Kidney (tissue), 14 donors: ENCODE data around the gene TIPRL. TPM values are rescaled to one million over a fixed set of nuclear protein-coding genes. Genes with fewer than 3 reads are reported as not detected.
A peak's percentile ranks its signal among the peaks of the same experiment; 100 is the strongest.

ENCODE experiments used
- DNase-seq, 5 donors: peaks; one replicate each; pipeline ENCODE4 v3.0.0-alpha.2; 2013 to 2020
- FAIRE-seq: peaks from 2 replicates; lab custom pipeline; 2012; peaks lifted over from hg19 to GRCh38; lab: Jason Lieb, UNC
- H3K27ac ChIP-seq, 2 donors: one replicate each; pipeline ENCODE4 v1.7.0; 2013; ENCODE audit warnings: low read depth in 2 of 2, low read length in 2 of 2, inconsistent platforms in 1 of 2
- H3K27me3 ChIP-seq: one replicate; pipeline ENCODE4 v1.7.1; 2013; ENCODE audit warnings: low read length, inconsistent platforms; ENCODE audit not compliant: control insufficient read depth, insufficient read depth
- H3K36me3 ChIP-seq, 3 donors: one replicate each; pipeline versions ENCODE4 v1.7.0 to v1.7.1; 2013; ENCODE audit warnings: low read length in 3 of 3, control low read depth in 1 of 3, inconsistent platforms in 1 of 3; ENCODE audit not compliant: insufficient read depth in 3 of 3, control insufficient read depth in 2 of 3
- H3K4me1 ChIP-seq, 3 donors: one replicate each; pipeline versions ENCODE4 v1.7.0 to v1.7.1; 2013; ENCODE audit warnings: low read length in 3 of 3, inconsistent platforms in 1 of 3, low read depth in 1 of 3; ENCODE audit not compliant: control insufficient read depth in 2 of 3, insufficient read depth in 2 of 3
- H3K4me3 ChIP-seq, 3 donors: one replicate each; pipeline versions ENCODE4 v1.7.0 to v1.8.1; 2013; ENCODE audit warnings: low read length in 3 of 3, control low read depth in 1 of 3, inconsistent platforms in 1 of 3
- H3K9ac ChIP-seq, 3 donors: one replicate each; pipeline versions ENCODE4 v1.7.0 to v1.7.1; 2013; ENCODE audit warnings: low read length in 3 of 3, control low read depth in 1 of 3, inconsistent platforms in 1 of 3
- H3K9me3 ChIP-seq, 3 donors: one replicate each; pipeline versions ENCODE4 v1.7.0 to v1.7.1; 2013; ENCODE audit warnings: low read length in 3 of 3, control low read depth in 1 of 3, inconsistent platforms in 1 of 3; ENCODE audit not compliant: control insufficient read depth in 2 of 3, insufficient read depth in 1 of 3
- CTCF ChIP-seq: IDR thresholded peaks from 3 replicates; pipeline ENCODE4 v1.5.1; 2012; ENCODE audit warnings: mild to moderate bottlenecking, moderate library complexity, borderline replicate concordance; ENCODE audit not compliant: insufficient read depth; ENCODE audit errors: extremely low read depth
- intact Hi-C: fragments of 100-400 bp; cut with DNase I; formaldehyde crosslinking; loops from one replicate; pipeline ENCODE4 v1.11.1; 2022
- polyA plus RNA-seq: library from polyadenylated mRNA; stranded (reverse); fragments of 350-450 nt; fragmentation: Illumina TruSeq; extraction: RNeasy Lipid Tissue Mini Kit (QIAGEN cat#74804); gene quantifications from one replicate; pipeline ENCODE4 v1.2.3, GENCODE V29; 2014; ENCODE audit warnings: low read depth, low replicate concordance; ENCODE audit not compliant: insufficient read depth
- total RNA-seq: library from RNA; stranded (reverse); fragmentation: NEBNext Ultra II Directional; extraction: Animal tissue kit (Norgen Biotek cat#: 25700); gene quantifications from one replicate; pipeline ENCODE4 v1.2.1, GENCODE V29; 2021
- donor health status: control.
- donor health status: control.
- donor health status: control.
- donor health status: control.
- donor health status: control.
- donor health status: DM: yes; HTN: yes; CAD: no.
- donor health status: Normal renal cell carcinoma (clear cell type).

TIPRL gene
- total and polyA plus RNA-seq, 2 donors from 2014 or later: 20.7 to 26.3 TPM

DNA sequence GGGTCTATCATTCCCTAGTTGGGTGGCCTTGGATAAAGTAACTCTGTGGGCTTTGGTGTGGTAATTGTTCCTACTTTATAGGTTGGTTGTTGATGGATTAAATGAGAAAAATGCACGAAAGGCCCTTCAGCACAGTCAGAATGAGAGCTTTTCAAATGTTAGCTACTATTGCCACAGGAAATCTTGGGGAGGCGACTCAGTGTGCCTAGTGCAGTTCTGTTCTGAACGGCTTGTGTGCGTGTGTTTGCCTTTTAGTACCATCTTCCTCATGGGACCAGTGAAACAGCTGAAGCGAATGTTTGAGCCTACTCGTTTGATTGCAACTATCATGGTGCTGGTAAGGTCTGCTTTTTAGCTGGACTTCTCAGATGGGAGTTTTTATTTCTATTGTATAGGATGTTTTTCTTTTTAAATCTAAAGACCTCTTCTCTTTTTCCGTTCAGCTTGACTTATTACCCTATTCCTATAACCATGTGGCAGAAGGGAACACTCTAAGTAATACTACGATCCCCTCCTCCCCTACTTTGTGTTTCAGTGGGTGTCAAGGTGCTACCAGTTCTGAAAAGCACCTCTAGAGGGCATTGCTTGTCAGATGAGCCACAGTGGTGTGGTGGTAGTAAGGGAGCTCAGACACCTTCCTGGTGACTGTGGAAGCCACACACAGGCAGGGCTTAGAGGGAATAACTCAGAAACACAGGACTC, 56.2 kb downstream of the TIPRL start:
- no peak overlapping the region for H3K4me3 ChIP-seq
- H3K27me3 ChIP-seq: no peaks in the 10 kb centered on the region
- H3K4me1 ChIP-seq: peaks cover 0 to 27% (median 18%) of the 10 kb centered on the region in 3 donors
- no peaks in the 10 kb centered on the region for H3K9me3 ChIP-seq
- peaks cover 9 to 48% (median 21%) of the 10 kb centered on the region in 3 donors for H3K36me3 ChIP-seq
- peak; percentile 31 for TF ChIP-seq CTCF
- no peak overlapping the region for H3K9ac ChIP-seq
- DNase-seq (peak in 2 of 5 donors; percentile 16 to 46), FAIRE-seq (no peak)
- peak overlapping the region in 1 of 2 donors; percentile 26 for H3K27ac ChIP-seq
- intact Hi-C loops: no loop called here

- Histone ChIP-seq H3K9me3 (no peaks in the 10 kb centered on the region), H3K4me3 (no peak overlapping the region), H3K27ac (peak overlapping the region in 1 of 2 donors; percentile 26), H3K9ac (no peak overlapping the region), H3K36me3 (peaks cover 9 to 48% (median 21%) of the 10 kb centered on the region in 3 donors), H3K27me3 (no peaks in the 10 kb centered on the region), H3K4me1 (peaks cover 0 to 24% (median 13%) of the 10 kb centered on the region in 3 donors)
- DNase-seq: no peak
- TF ChIP-seq CTCF: no peak
- intact Hi-C loops: no loop called here
- FAIRE-seq: no peak
Measured at GRCh38 chr1:168235548-168235885, 56.8 kb downstream of the TIPRL start.

GRCh38 chr1:168235937-168236336, 57.2 kb downstream of the TIPRL start:
- no peak overlapping the region for H3K9ac ChIP-seq
- H3K36me3 ChIP-seq: peaks cover 9 to 48% (median 21%) of the 10 kb centered on the region in 3 donors
- no peak for FAIRE-seq
- intact Hi-C loops: no loop called here
- TF ChIP-seq CTCF: no peak
- H3K4me1 ChIP-seq: peaks cover 0 to 22% (median 13%) of the 10 kb centered on the region in 3 donors
- H3K9me3 ChIP-seq: no peaks in the 10 kb centered on the region
- no peak for DNase-seq
- no peak overlapping the region for H3K4me3 ChIP-seq
- no peak overlapping the region for H3K27ac ChIP-seq
- no peaks in the 10 kb centered on the region for H3K27me3 ChIP-seq
